ENCODE measurements around the gene IFRD2. TPM values are rescaled to one million over a fixed set of nuclear protein-coding genes. Genes with fewer than 3 reads are reported as not detected.

The IFRD2 gene
- total and polyA plus RNA-seq, 2 experiments from 2014 or later: 80.8 to 91.5 TPM

DNA sequence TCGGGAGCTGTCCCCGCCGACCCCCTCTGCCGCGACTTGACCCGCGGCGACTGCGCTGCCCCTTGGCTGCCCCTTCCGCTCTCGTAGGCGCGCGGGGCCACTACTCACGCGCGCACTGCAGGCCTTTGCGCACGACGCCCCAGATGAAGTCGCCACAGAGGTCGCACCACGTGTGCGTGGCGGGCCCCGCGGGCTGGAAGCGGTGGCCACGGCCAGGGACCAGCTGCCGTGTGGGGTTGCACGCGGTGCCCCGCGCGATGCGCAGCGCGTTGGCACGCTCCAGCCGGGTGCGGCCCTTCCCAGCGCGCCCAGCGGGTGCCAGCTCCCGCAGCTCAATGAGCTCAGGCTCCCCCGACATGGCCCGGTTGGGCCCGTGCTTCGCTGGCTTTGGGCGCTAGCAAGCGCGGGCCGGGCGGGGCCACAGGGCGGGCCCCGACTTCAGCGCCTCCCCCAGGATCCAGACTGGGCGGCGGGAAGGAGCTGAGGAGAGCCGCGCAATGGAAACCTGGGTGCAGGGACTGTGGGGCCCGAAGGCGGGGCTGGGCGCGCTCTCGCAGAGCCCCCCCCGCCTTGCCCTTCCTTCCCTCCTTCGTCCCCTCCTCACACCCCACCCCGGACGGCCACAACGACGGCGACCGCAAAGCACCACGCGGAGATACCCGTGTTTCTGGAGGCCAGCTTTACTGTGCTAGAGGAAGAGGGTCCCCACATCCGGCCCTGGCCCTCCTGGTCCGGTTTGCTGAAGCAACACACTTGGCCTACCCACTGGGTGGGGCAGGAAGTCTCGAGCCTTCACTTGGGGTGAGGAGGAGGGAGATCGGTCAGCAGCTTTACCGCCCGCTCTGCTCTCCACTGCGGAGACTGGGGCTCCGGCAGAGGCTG lies 48.5 kb upstream of the IFRD2 start, which contains the start of gene RASSF1 (continued):
- TF ChIP-seq, protein P1, sequence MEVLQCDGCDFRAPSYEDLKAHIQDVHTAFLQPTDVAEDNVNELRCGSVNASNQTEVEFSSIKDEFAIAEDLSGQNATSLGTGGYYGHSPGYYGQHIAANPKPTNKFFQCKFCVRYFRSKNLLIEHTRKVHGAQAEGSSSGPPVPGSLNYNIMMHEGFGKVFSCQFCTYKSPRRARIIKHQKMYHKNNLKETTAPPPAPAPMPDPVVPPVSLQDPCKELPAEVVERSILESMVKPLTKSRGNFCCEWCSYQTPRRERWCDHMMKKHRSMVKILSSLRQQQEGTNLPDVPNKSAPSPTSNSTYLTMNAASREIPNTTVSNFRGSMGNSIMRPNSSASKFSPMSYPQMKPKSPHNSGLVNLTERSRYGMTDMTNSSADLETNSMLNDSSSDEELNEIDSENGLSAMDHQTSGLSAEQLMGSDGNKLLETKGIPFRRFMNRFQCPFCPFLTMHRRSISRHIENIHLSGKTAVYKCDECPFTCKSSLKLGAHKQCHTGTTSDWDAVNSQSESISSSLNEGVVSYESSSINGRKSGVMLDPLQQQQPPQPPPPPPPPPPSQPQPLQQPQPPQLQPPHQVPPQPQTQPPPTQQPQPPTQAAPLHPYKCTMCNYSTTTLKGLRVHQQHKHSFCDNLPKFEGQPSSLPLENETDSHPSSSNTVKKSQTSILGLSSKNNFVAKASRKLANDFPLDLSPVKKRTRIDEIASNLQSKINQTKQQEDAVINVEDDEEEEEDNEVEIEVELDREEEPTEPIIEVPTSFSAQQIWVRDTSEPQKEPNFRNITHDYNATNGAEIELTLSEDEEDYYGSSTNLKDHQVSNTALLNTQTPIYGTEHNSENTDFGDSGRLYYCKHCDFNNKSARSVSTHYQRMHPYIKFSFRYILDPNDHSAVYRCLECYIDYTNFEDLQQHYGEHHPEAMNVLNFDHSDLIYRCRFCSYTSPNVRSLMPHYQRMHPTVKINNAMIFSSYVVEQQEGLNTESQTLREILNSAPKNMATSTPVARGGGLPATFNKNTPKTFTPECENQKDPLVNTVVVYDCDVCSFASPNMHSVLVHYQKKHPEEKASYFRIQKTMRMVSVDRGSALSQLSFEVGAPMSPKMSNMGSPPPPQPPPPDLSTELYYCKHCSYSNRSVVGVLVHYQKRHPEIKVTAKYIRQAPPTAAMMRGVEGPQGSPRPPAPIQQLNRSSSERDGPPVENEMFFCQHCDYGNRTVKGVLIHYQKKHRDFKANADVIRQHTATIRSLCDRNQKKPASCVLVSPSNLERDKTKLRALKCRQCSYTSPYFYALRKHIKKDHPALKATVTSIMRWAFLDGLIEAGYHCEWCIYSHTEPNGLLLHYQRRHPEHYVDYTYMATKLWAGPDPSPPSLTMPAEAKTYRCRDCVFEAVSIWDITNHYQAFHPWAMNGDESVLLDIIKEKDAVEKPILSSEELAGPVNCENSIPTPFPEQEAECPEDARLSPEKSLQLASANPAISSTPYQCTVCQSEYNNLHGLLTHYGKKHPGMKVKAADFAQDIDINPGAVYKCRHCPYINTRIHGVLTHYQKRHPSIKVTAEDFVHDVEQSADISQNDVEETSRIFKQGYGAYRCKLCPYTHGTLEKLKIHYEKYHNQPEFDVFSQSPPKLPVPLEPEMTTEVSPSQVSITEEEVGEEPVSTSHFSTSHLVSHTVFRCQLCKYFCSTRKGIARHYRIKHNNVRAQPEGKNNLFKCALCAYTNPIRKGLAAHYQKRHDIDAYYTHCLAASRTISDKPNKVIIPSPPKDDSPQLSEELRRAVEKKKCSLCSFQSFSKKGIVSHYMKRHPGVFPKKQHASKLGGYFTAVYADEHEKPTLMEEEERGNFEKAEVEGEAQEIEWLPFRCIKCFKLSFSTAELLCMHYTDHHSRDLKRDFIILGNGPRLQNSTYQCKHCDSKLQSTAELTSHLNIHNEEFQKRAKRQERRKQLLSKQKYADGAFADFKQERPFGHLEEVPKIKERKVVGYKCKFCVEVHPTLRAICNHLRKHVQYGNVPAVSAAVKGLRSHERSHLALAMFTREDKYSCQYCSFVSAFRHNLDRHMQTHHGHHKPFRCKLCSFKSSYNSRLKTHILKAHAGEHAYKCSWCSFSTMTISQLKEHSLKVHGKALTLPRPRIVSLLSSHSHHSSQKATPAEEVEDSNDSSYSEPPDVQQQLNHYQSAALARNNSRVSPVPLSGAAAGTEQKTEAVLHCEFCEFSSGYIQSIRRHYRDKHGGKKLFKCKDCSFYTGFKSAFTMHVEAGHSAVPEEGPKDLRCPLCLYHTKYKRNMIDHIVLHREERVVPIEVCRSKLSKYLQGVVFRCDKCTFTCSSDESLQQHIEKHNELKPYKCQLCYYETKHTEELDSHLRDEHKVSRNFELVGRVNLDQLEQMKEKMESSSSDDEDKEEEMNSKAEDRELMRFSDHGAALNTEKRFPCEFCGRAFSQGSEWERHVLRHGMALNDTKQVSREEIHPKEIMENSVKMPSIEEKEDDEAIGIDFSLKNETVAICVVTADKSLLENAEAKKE (CRISPR knock-in tag; IDR thresholded peaks at IDR 0.05): no peak
- TF ChIP-seq, protein P2, sequence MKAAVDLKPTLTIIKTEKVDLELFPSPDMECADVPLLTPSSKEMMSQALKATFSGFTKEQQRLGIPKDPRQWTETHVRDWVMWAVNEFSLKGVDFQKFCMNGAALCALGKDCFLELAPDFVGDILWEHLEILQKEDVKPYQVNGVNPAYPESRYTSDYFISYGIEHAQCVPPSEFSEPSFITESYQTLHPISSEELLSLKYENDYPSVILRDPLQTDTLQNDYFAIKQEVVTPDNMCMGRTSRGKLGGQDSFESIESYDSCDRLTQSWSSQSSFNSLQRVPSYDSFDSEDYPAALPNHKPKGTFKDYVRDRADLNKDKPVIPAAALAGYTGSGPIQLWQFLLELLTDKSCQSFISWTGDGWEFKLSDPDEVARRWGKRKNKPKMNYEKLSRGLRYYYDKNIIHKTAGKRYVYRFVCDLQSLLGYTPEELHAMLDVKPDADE (IDR thresholded peaks at IDR 0.05): 0 out of 2 replicates have a peak, but pooled peaks have one; percentile 40
- TF ChIP-seq CREB1 (CRISPR knock-in tag; IDR thresholded peaks at IDR 0.05; ENCODE audit: low read depth) (no peak), POLR2AphosphoS5 (IDR thresholded peaks at IDR 0.05; ENCODE audit: low read depth) (peak; percentile 56; the same call in 1 of the 2 replicates)

DNA sequence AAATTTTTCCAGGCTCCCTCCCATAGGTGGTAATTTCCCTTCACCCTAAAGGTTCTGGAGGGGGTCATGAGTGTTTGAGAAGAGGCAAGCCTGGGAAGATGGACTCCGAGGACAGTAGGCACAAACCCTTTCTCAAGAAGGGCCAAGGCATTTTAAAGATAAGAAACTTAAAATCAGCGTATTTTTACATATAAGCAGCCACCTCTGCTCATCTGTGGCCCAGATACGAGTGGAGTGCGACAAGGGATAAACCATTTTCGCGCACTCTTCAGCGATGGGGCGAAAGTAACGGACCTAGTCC lies 47.9 kb upstream of the IFRD2 start:
- H3K27me3 Mint-ChIP-seq (ENCODE audit: insufficient read depth, low read depth, poor library complexity): peaks cover 69% of the 10 kb centered on the region
- H3K36me3 Mint-ChIP-seq (ENCODE audit: low read depth): no peaks in the 10 kb centered on the region; the same call in 2 of the 3 replicates
- no peak overlapping the region for H3K27ac Mint-ChIP-seq
- H3K4me3 Mint-ChIP-seq: peak overlapping the region; percentile 62
- peaks cover 3% of the 10 kb centered on the region; the same call in 1 of the 3 replicates for H3K9me3 Mint-ChIP-seq
- no peak for ATAC-seq
- Histone ChIP-seq H3K27me3 (ENCODE audit: insufficient read depth) (peaks cover 62% of the 10 kb centered on the region), H3K4me1 (ENCODE audit: insufficient read depth) (peaks cover 24% of the 10 kb centered on the region), H3F3A (replicated peaks; ENCODE audit: low read depth) (peaks cover 38% of the 10 kb centered on the region), H3K79me2 (replicated peaks; ENCODE audit: insufficient read depth) (peaks cover 17% of the 10 kb centered on the region), H4K20me1 (replicated peaks; ENCODE audit: insufficient read depth) (peaks cover 11% of the 10 kb centered on the region), H3K4me3 (peak overlapping the region; percentile 65), H3K27ac (ENCODE audit: low read depth) (no peak overlapping the region), H3K4me2 (peak overlapping the region; percentile 90), H2AFZ (peak overlapping the region; percentile 85; the same call in 1 of the 2 replicates), H3K36me3 (ENCODE audit: insufficient read depth) (no peaks in the 10 kb centered on the region), H3K9me2 (ENCODE audit: insufficient read depth) (no peaks in the 10 kb centered on the region)
- no peak for DNase-seq (ENCODE audit: low spot score)
- peaks cover 29% of the 10 kb centered on the region for H3K4me1 Mint-ChIP-seq
- TF ChIP-seq POLR2AphosphoS5 (IDR thresholded peaks at IDR 0.05; ENCODE audit: low read depth) (no peak), EZH2 (IDR thresholded peaks at IDR 0.05; ENCODE audit: low read depth, unreplicated experiment) (peak; percentile 48)

All from GM23338 (cell line).